ENCODE data around the gene SACS.
"Not testable (repeated sequence)": the region's sequence is repeated elsewhere in the genome, so short reads cannot be mapped to it uniquely, and the experiment has no call there.

SACS gene

GRCh38 chr13:23319883-23320224 lies 113.6 kb downstream of the SACS start:
- H3K79me2 ChIP-seq (ENCODE audit: insufficient read depth, low read length) = no peaks in the 10 kb centered on the region
- H3K4me2 ChIP-seq (ENCODE audit: low read length) = no peak overlapping the region
- no peaks in the 10 kb centered on the region for H4K20me1 ChIP-seq (ENCODE audit: insufficient read depth, low read length)
- H3K4me1 ChIP-seq (ENCODE audit: insufficient read depth, low read length, severe bottlenecking) = no peaks in the 10 kb centered on the region
- no peak overlapping the region for H3K4me3 ChIP-seq (ENCODE audit: low read depth, low read length, poor library complexity, severe bottlenecking)
- no peak overlapping the region for H3K27ac ChIP-seq (ENCODE audit: low read depth, low read length, poor library complexity, severe bottlenecking)
- no peaks in the 10 kb centered on the region for H3K9me3 ChIP-seq (ENCODE audit: low read length)
- H2AFZ ChIP-seq (ENCODE audit: low read length) = no peak overlapping the region
- H3K9ac ChIP-seq (ENCODE audit: low read length) = no peak overlapping the region
- no peaks in the 10 kb centered on the region for H3K27me3 ChIP-seq (ENCODE audit: insufficient read depth, low read length)
- H3F3A ChIP-seq (ENCODE audit: insufficient read depth, low read length) = no peaks in the 10 kb centered on the region
- no peaks in the 10 kb centered on the region for H3K36me3 ChIP-seq (ENCODE audit: insufficient read depth, low read length)
- H3K9me2 ChIP-seq (ENCODE audit: low read depth, low read length) = no peaks in the 10 kb centered on the region
- TF ChIP-seq EZH2 (IDR thresholded peaks at IDR 0.05; ENCODE audit: borderline replicate concordance, low read length) (no peak), CTCF (IDR thresholded peaks at IDR 0.05; ENCODE audit: low read length) (no peak)

- not testable (repeated sequence) for H3K4me1 ChIP-seq (ENCODE audit: insufficient read depth, low read length, severe bottlenecking); H3K79me2 ChIP-seq (ENCODE audit: insufficient read depth, low read length); H3K4me3 ChIP-seq (ENCODE audit: low read depth, low read length, poor library complexity, severe bottlenecking); H3K27me3 ChIP-seq (ENCODE audit: insufficient read depth, low read length); H4K20me1 ChIP-seq (ENCODE audit: insufficient read depth, low read length); H3K27ac ChIP-seq (ENCODE audit: low read depth, low read length, poor library complexity, severe bottlenecking); H3K9me2 ChIP-seq (ENCODE audit: low read depth, low read length); H3K4me2 ChIP-seq (ENCODE audit: low read length); H3K9ac ChIP-seq (ENCODE audit: low read length); H3F3A ChIP-seq (ENCODE audit: insufficient read depth, low read length); H3K36me3 ChIP-seq (ENCODE audit: insufficient read depth, low read length); H3K9me3 ChIP-seq (ENCODE audit: low read length); H2AFZ ChIP-seq (ENCODE audit: low read length)
Measured at GRCh38 chr13:23314837-23315236, 118.7 kb downstream of the SACS start.

GRCh38 chr13:23292586-23292985 lies 140.9 kb downstream of the SACS start:
- no peaks in the 10 kb centered on the region for H3K9me2 ChIP-seq (ENCODE audit: low read depth, low read length)
- no peaks in the 10 kb centered on the region for H3F3A ChIP-seq (ENCODE audit: insufficient read depth, low read length)
- no peaks in the 10 kb centered on the region for H3K27me3 ChIP-seq (ENCODE audit: insufficient read depth, low read length)
- no peaks in the 10 kb centered on the region for H3K4me1 ChIP-seq (ENCODE audit: insufficient read depth, low read length, severe bottlenecking)
- H3K79me2 ChIP-seq (ENCODE audit: insufficient read depth, low read length) = no peaks in the 10 kb centered on the region
- no peak overlapping the region for H2AFZ ChIP-seq (ENCODE audit: low read length)
- no peak overlapping the region for H3K27ac ChIP-seq (ENCODE audit: low read depth, low read length, poor library complexity, severe bottlenecking)
- no peak overlapping the region for H3K9ac ChIP-seq (ENCODE audit: low read length)
- TF ChIP-seq EZH2 (IDR thresholded peaks at IDR 0.05; ENCODE audit: borderline replicate concordance, low read length) (no peak), CTCF (IDR thresholded peaks at IDR 0.05; ENCODE audit: low read length) (no peak)
- no peaks in the 10 kb centered on the region; the same call in 1 of the 2 replicates for H3K36me3 ChIP-seq (ENCODE audit: insufficient read depth, low read length)
- no peak overlapping the region for H3K4me3 ChIP-seq (ENCODE audit: low read depth, low read length, poor library complexity, severe bottlenecking)
- no peaks in the 10 kb centered on the region for H4K20me1 ChIP-seq (ENCODE audit: insufficient read depth, low read length)
- no peak overlapping the region for H3K4me2 ChIP-seq (ENCODE audit: low read length)
- no peaks in the 10 kb centered on the region for H3K9me3 ChIP-seq (ENCODE audit: low read length)

GRCh38 chr13:23289917-23290357 lies 143.6 kb downstream of the SACS start:
- H3K9me2 ChIP-seq (ENCODE audit: low read depth, low read length) = no peaks in the 10 kb centered on the region
- H3K27ac ChIP-seq (ENCODE audit: low read depth, low read length, poor library complexity, severe bottlenecking) = no peak overlapping the region
- TF ChIP-seq EZH2 (IDR thresholded peaks at IDR 0.05; ENCODE audit: borderline replicate concordance, low read length) = no peak
- no peak for TF ChIP-seq CTCF (IDR thresholded peaks at IDR 0.05; ENCODE audit: low read length)
- H4K20me1 ChIP-seq (ENCODE audit: insufficient read depth, low read length) = no peaks in the 10 kb centered on the region
- no peak overlapping the region for H2AFZ ChIP-seq (ENCODE audit: low read length)
- H3K4me1 ChIP-seq (ENCODE audit: insufficient read depth, low read length, severe bottlenecking) = no peaks in the 10 kb centered on the region
- no peaks in the 10 kb centered on the region for H3K27me3 ChIP-seq (ENCODE audit: insufficient read depth, low read length)
- H3K79me2 ChIP-seq (ENCODE audit: insufficient read depth, low read length) = no peaks in the 10 kb centered on the region
- H3F3A ChIP-seq (ENCODE audit: insufficient read depth, low read length) = no peaks in the 10 kb centered on the region
- H3K9ac ChIP-seq (ENCODE audit: low read length) = no peak overlapping the region
- no peak overlapping the region for H3K4me2 ChIP-seq (ENCODE audit: low read length)
- no peaks in the 10 kb centered on the region for H3K36me3 ChIP-seq (ENCODE audit: insufficient read depth, low read length)
- no peaks in the 10 kb centered on the region for H3K9me3 ChIP-seq (ENCODE audit: low read length)
- no peak overlapping the region for H3K4me3 ChIP-seq (ENCODE audit: low read depth, low read length, poor library complexity, severe bottlenecking)

Measured in OCI-LY1 (cell line).